ENCODE results near the gene AMPH.

DNA sequence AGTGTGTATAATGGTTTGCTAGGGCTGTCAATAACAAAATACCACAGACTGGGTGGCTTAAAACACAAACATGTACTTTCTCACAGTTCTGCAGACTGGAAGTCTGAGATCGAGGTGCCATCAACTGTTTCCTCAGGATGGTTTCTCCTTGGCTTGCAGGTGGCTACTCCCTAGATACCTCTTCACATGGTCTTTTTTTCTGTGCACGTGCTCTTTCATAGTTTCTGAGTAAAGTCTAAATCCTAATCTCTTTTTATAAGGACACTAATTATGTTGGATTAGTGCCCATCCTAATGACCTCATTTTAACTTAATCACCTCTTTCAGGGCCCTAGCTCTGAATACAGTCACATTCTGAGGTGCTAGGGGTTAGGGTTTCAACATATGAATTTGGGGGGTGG, 65.9 kb downstream of the AMPH start:
- no peak for TF ChIP-seq POLR2AphosphoS5 (IDR thresholded peaks at IDR 0.05; ENCODE audit: borderline replicate concordance, low read depth, low read length)
- TF ChIP-seq EZH2 (IDR thresholded peaks at IDR 0.05): no peak

All from SK-N-MC (cell line).